Measurements from ENCODE around the gene MAPK9.
A peak's percentile ranks its signal among the peaks of the same experiment; 100 is the strongest.

MAPK9 gene

GRCh38 chr5:180294913-180295555 lies 3.2 kb upstream of the MAPK9 start:
- DNase-seq (ENCODE audit: low spot score): no peak

DNA sequence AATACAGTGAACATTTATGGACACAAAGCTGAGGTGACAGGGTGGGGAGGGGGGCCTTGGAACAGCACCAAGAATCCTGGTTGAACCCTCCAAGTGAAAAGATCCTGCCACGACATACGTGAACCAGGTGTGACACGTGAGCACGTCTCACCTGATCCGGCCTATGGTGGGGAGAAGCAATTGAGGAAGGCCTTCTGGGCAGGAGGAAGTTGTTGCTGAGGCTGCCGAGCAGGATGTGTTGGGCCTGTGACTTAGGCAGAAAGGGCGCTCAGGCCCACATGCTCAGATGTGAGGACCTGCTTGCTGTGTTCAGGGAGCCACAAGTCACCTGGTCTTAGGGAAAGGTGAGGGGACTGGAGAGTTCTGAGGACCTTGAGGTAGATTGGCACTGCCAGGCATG lies 2.5 kb upstream of the MAPK9 start:
- DNase-seq (ENCODE audit: low spot score): no peak

DNA sequence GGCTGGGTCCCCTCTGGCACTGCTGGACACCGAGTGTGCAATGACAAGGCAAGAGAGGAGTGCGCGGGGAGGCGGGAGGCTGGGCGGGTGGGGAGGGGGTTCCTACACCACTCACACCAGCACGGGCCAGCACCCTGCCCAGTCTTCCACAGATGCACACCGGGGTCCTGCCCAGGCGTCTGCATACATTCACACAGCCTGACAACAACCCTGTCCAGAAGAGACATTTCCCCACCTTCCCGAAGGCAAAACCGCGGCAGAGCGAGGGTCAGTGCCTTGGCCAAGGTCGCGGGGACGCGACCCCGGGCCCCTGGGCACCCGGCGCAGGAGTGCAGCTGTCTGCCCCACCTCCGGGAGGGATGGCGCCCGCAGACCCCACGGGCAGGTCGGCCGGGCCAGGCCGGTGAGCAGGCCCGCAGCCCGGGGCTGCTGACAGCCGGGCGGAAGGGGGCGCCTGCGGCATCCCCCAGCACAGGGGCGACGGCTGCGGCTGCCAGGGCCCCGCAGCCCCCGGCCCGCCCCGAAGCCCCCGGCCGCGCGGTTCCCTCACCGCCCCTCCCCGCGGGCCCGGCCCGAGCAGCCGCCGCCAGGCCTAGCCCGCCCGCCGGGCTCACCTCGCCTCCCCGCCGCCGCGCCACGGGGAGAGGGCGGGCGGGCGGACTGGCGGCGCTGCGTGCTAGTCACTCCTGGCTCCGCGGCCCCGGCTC lies 496 bp downstream of the MAPK9 start:
- peak; percentile 5 for DNase-seq (ENCODE audit: low spot score)

- DNase-seq (ENCODE audit: low spot score): no peak
Observed at GRCh38 chr5:180290568-180291233, 1.2 kb downstream of the MAPK9 start.

DNA sequence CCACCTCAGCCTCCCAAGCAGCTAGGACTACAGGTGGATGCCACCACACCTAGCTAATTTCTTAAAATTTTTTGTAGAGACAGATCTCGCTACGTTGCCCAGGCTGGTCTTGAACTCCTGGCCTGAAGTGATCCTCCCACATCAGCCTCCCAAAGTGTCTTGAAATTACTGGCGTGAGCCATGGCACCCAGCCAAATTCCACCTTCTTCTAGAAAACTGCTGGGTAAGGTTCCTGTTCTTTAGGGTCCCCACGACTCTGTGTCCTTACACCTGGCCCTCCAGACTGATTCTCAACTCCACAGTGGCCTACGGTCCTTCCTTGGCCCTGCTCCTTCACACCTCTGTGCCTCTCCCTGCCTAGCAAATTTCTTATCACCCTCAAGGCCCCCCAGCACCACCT lies 1.9 kb downstream of the MAPK9 start:
- no peak for DNase-seq (ENCODE audit: low spot score)

DNA sequence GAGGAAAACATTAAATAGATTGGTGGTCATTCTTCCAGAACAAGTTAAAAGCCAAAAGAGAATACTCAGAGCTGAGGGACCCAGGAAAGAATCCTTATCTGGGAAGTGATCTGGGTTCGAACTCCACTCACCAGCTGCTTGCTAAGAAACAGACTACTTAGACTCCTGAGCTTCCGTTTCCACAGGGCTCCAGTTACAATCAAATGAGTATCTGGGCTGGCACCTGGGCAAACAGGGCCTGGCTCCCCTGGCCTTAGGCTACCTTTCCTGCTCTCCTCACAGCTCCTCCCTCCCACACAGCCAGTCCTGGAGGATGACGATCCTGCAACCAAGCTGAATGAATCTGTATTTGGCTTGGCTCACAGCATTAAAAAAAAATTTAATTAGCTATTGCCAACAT lies 2.5 kb downstream of the MAPK9 start:
- no peak for DNase-seq (ENCODE audit: low spot score)

- no peak for DNase-seq (ENCODE audit: low spot score)
Observed at GRCh38 chr5:180287868-180288267, 4.0 kb downstream of the MAPK9 start.

GRCh38 chr5:180287404-180287803 lies 4.5 kb downstream of the MAPK9 start:
- no peak for DNase-seq (ENCODE audit: low spot score)

DNA sequence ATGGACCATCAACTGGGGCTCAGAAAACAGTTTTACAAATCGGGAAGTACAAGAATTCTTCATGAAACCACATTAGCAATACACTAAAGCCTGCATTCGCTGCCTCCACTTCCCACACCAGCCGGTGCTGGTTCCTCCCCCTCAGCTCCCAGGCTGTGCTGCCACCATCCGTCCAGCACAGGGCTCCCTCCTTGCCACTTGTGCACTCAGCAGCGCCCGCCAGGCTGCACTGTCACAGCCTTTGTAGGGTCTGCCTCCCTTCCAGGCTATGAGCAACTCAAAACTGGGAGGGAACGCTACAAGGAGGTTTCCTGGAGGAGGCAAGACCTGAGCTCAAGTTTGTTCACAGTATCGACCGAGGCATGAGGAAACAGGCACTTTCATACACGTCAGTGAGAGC lies 7.7 kb downstream of the MAPK9 start:
- DNase-seq (ENCODE audit: low spot score): no peak

GRCh38 chr5:180283026-180283615 lies 8.8 kb downstream of the MAPK9 start:
- DNase-seq (ENCODE audit: low spot score): no peak

- no peak for DNase-seq (ENCODE audit: low spot score)
Observed at GRCh38 chr5:180282281-180282680, 9.6 kb downstream of the MAPK9 start.

GRCh38 chr5:180281706-180282105 lies 10.2 kb downstream of the MAPK9 start:
- DNase-seq (ENCODE audit: low spot score): no peak

- DNase-seq (ENCODE audit: low spot score): no peak
Observed at GRCh38 chr5:180274695-180275094, 17.2 kb downstream of the MAPK9 start.

- no peak for DNase-seq (ENCODE audit: low spot score)
Observed at GRCh38 chr5:180271221-180271620, 20.7 kb downstream of the MAPK9 start.

GRCh38 chr5:180259260-180259611 lies 32.6 kb downstream of the MAPK9 start:
- no peak for DNase-seq (ENCODE audit: low spot score)

- DNase-seq (ENCODE audit: low spot score): no peak
Observed at GRCh38 chr5:180253036-180253824, 38.7 kb downstream of the MAPK9 start.

- no peak for DNase-seq (ENCODE audit: low spot score)
Observed at GRCh38 chr5:180251887-180252286, 40.0 kb downstream of the MAPK9 start.

- no peak for DNase-seq (ENCODE audit: low spot score)
Observed at GRCh38 chr5:180251141-180251540, 40.7 kb downstream of the MAPK9 start.

- DNase-seq (ENCODE audit: low spot score): no peak
Observed at GRCh38 chr5:180250329-180250728, 41.6 kb downstream of the MAPK9 start.

- no peak for DNase-seq (ENCODE audit: low spot score)
Observed at GRCh38 chr5:180241600-180241999, 50.3 kb downstream of the MAPK9 start.

- no peak for DNase-seq (ENCODE audit: low spot score)
Observed at GRCh38 chr5:180238631-180239030, 53.3 kb downstream of the MAPK9 start.

DNA sequence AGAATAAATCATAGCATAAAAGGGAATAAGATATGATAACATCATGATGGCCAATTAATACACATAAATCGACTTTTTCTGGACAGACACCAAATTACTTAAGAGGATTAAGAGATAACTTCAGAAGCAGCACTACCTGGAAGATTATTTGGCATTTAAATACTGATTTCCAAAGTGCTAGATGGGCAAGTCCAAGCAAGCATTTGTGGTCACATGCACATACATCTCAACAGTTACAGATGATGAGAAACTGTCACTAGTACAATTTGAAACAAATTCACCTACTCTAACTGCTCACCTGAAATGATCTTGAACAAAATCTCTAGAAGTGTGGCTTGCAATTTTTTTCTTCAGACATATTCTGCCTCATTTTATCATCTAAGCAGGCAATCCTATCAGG lies 56.0 kb downstream of the MAPK9 start:
- DNase-seq (ENCODE audit: low spot score): no peak

Measured in CD4-positive, alpha-beta T cell treated with Interleukin-15 for 4 hours (primary cell).